ENCODE data around the gene KRT16.
"Not testable (repeated sequence)": the region's sequence is repeated elsewhere in the genome, so short reads cannot be mapped to it uniquely, and the experiment has no call there.

KRT16 gene

DNA sequence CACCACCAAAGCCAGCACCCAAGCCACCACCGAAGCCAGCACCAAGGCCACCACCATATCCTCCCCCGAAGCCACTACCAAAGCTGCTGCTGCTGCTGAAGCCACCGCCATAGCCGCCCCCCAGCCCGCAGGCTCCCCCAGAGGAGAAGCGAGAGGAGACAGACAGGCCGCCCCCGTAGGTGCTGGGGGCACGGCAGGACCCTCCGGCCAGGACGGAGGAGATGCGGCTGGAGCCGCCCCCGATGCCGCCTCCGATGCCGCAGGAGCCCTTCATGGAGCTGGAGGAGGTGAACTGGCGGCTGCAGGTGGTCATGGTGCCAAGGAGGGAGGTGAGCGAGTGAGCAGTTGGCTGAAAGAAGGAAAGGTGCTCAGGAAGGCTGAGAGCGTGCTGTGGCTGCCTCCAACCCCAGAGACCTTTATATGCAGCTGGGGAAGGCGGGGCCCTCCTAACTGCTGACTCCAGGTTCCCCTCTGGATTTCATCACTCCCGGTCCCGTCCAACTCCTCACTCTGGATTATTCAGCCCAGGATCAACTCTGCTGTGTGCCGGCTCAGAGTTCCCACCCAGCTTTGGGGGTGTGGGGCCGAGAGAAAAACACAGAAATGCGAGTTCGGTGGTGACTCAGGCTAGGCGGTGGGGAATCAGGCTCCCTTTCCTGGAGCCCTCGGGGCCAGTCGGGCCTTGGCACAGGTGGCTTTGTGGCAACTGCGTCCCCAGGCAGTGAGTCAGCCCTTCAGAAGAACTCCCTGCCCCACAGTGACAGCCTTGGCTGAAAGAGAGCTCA, at the start of gene KRT16:
Gene KRT16 (minus strand): TSS at position 392 of the 785 bp plus-strand sequence. CDS start 79 bp downstream, at position 313.
- DNase-seq = not testable (repeated sequence)

DNA sequence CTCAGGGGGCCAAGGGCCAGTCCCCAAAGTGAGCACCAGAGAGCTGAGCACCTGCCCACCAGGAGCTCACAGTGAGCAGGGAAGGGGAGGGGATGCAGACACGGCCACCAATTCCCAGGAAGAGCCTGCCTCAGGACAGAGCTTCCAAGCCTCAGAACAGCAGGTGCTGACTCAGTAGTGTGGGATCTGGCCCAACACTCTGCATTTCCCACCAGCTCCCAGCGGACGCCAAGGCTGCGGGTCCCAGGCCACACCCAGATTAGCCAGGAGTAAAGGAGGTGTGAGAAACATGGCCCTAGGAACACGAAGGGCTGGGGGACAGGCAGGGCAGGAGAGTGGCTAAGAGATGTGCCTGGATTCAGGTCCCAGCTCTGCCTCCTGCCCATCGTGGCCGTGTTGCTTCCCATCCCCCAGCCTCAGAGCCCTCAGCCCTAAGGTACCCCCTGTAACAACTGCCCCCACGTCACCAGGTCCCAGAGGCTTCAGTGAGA, 47.7 kb upstream of the KRT16 start:
- no peak for DNase-seq

DNA sequence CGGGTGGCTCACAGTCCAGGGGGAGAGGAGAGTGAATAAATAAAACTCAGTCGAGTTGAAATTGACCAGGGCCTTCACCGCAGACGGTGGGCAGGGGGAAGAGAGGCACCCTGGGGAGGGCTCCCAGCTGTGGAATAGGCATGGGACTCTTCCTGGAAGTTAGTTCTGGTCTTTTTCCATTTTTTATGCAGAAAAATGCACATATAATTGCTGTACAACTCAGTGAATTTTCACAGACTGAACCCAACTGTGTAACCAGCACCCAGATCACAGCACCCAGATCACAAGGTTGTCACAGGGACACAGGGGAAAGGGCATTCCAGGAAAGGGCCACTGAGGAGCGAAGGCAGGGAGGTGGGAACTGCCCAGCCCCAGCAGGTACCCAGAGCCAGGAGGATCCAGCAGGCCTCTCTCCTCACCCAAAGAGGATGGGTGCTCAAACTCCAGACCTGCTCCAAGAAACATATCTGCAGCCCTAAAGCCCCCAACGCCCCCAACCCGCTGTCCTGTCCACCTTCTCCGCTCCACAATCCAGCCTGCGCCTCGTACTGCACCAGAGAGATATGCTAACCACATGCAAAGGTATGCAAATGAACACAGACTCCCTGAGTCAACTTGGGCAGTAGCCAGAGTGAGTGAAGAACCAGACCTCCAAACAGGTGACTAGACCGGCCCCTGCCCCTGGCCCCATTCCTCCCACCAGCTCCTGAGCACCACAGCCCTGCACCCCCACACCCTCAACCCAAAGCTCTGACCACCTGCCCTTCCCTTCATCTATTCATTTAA, 47.1 kb upstream of the KRT16 start:
- DNase-seq = no peak

DNA sequence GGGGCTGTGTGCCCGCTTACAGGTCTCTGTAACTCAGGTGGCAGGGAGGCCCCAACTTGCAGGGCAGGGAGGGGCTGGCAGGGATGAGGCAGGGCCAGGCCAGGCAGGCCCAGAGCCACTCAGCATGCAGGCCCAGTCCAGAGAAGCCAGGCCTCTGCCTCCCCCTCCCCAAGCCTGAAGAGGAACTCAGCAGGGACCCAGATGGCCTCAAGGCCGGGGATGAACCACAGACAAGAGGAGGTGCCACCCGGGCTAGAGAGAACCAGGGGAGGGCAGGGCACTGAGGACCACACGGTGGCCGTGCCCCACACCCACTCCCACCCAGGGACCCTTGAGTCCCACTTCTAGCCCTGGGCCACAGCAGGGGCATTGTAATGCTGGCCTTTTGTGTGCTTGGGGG, 46.3 kb upstream of the KRT16 start:
- DNase-seq = peak; percentile 35

DNA sequence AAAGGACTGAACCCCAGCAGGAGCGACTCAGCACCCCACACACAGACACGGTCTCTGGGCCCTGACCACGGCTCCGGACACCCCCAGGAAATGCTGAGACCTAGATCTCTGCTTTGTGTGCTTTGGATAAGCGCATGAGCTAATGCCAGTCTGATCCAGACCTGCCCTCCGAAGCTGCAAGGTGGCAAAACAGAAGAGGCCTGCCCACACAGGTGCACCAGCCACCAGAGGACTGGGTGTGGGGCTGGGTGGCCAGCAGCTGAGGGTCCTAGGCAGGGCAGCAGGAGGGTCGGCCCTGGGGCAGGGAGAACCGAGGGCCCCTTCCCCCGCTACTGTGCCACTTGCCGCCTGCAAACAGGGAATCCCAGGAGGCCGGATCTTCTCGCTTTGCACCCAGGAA, 45.4 kb upstream of the KRT16 start:
- no peak for DNase-seq

DNA sequence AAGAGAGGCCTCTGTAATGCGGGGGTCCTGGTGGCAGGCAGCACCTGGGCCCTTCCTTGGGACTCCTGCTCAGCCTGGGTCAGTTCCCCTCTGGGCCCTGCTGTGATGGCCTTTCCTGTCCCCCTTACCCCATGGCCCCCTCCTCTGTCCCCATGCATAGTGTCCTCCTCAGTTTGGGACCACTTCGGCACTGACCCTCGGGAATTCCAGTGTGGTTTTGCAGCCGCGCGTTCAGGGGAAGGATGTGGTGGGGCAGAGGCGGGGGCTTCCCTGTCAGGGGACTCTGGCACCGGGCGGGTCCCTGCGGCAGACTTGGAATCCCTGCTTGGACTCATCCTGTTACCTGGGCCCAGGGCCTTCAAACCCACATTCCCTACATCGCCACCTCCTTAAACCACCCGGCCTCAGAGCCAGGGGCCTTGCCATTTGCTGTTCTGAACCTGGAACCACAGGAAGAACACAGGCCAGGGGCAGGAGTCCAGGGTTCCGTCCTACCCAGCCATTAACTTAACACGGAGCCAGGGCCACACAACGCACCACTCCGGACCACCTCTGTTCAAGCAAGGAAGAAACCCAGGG, 44.7 kb upstream of the KRT16 start:
- no peak for DNase-seq

DNA sequence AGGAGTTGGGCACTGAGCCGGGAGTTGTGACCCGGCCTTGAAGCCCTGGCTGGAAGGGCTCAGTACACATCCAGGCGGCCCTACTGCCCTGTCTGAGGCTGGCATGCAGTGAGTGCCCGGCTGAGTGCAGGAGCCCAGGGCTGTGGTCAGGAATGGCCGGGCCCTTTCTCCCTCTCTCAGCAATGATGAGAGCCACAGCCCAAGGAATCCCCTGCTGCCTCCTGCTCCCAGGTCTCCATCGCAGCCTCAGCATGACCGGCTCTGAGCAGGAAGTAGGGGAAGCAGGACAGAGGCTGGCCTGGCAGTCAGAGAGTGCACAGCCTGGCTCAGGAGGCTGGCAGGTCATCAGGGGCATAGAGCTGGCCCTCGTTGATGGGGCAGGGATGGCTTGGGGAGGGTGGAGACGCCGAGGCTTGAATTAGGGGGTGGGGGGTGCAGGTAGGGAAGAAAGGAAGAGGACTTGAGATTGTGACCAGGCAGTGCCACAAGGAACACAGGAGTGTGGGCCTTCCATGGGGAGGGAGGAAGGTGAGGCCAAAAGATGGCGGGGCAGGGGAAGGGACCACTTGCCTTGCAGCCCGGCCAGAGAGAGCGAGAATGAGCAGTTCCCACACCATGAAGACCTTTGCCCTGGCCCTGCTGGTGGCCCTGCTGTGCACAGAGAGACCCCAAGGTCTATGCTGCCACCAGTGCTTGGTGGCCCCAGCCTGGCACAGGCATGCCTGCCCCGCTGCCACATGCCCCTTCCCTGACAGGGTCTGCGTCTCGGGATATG, 43.9 kb upstream of the KRT16 start:
- no peak for DNase-seq

DNA sequence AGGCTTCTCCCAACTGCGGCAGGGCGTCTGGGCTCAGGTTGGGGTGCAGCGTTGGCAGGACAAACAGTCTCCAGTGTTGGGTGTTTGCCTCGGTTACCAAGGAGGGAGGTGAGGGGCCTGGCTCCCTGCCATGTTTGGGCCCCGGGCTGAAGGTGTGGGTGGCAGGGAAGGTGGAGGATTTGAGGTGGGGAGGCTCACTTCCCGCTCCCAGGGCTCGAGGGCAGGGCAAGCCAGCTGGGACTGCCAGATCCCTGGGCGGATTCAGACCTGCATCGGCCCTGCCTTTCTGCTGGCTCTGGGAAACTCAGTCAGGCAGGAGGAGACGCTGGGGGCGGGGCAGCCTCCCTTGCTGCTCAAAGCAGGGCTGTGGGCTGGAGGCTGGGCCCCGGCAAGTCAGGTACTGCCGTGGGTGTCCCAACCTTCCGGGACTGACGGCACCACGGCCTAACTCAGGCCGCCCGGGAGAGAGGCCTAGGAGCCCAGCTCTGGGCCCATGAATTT, 43.1 kb upstream of the KRT16 start:
- no peak for DNase-seq

DNA sequence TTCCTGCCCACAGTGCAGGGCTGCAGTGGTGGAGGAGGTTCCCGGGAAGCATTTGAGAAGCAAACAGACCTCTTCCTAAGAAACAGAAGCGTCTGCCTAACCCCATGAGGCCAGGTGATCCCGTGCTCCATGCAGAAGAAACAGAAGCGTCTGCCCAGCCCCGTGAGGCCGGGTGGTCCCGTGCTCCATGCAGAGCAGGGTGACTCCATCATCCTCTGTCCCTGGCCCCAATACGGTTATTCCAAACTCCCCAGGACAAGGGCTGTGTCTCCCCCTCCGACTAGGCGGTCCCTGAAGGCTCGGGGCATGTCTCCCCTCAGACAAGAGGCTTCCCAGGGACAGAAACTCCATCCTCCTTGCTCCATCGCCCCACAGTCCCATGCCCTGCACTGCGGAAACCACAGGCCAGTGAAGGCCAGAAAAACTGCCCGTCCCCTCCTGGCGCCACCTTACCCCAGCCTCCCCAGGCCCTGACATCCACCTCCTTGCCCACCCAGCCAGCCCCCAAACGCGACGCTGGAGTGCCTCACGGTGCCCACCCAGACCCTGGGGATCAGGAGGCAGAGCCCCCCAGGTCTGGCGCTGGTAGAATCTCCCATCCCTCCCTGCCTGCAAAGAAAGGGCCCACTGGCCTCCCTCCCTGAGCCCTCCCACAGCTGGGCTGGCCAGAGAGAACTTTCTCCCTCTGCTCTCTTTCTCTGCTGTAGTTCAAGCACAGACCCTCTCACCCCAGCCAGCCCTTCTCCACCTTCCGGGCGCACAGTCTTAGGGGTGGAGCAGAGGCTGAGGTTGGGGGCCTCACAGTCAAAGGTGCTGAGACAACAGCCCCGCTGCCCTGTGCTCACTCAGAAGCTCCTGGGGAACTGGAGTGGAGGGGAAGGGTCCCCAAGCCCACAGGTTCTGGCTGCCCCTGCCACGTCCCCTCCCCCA, 42.4 kb upstream of the KRT16 start:
- no peak for DNase-seq

DNA sequence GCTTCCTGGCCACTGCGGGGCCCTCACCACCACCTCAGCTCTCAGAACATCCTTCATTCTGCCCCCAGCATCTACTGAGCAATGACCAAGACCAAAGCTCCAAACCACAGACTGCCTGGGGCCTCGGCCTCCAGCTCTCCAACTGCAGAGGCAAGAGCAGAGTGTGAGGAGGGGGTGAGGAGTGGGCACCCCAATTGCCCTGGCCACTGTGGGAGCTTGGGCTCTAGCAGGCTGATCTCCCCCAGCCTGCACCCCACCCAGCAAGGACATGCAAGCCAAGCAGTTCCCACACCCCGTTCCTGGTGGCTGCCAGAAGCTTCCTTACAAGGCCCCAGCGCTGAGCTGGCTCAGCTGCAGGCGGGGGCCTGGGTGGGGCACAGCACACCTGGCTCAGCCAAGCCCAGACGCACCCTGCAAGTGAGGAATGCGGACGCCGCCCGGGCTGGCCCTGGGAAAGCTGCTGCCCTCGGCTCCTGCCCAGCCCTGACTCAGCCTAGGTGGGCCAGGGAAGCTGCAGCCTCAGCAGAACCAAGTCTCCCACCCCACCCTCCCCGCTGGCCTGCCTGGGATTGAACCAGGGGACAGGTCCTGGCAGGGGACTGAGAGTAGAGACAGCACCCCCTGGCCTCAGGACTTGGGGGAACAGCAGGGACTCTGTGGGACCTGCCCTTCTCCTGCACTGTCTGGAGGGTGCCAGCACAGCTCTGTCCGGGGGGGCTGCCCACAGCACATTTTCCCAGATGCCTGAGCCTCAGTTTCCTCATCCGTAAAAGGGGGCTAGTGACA, 41.5 kb upstream of the KRT16 start:
- DNase-seq = no peak

DNA sequence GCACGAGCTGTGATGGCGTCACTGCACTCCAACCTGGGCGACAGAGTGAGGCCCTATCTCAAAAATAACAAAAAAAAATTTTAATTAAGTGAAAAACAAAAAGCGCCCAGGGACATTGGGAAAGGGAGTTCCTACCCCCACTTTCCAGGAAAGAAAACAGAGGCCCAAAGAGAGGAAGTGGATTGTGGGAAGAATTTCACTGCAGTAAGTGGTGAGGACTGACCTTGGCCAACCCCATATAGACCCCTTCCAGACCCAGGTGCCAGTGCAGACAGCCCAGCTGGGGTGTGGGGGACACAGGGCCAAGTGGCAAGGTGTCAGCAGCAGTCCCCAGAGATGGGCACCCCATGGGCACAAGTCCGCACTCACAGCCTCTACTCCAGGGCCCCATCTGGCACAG, 40.9 kb upstream of the KRT16 start:
- DNase-seq = no peak

DNA sequence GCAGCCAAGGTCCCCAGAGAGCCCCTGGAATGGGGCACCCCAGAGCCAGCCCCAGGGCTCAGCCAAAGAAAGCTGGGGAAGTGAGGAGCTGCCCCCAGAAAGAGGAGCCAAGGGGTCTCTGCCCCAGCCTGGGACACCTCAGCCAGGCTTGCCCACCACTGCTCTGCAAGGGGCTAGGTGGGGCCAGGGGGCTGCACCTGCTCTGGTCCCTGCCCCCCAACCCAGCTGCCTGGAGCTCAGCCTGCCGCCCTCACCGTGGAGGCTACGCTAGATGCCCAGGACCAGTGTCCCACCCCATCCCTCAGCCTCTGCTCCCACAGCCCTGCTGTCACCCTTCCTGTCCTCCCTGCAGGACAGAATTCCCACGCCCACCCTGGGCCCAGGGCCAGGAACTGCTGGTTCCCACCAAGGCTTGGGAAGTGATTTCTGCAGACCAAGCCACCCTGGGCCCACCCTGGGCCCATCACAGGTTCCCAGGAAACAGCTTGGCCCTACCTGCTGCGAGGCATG, 39.9 kb upstream of the KRT16 start:
- no peak for DNase-seq

DNA sequence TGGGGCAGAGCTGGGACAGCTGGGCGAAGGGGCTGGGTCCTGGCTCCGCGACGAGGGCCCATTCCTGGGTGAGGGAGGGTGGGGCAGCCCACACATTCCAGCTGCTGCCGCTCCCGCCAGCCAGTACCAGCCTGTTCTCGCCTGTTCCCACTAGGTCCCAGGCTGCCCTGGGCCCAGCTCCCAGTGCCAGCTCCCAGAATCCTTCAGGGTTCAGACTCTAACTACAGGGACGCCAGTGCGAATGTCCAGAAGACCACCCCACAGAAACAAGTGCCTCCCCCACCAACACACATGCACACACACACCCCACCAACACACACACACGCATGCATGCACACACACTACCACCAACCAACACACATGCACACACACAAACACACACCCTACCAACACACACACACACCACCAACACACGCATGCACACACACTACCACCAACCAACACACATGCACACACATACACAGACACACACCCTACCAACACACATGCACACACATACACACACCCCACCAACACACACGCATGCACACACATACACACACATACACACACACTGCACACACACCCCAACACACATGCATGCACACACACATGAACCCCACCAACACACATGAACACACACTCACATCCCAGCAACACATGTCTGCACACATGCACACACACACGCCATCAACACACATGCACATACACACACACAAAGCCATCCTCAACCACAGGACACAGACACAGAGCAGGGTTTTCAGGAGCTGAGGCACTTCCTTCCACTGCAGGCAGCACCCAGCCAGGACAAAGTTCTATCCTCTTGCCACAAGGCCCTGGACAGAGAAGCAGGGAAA, 39.3 kb upstream of the KRT16 start:
- no peak for DNase-seq

DNA sequence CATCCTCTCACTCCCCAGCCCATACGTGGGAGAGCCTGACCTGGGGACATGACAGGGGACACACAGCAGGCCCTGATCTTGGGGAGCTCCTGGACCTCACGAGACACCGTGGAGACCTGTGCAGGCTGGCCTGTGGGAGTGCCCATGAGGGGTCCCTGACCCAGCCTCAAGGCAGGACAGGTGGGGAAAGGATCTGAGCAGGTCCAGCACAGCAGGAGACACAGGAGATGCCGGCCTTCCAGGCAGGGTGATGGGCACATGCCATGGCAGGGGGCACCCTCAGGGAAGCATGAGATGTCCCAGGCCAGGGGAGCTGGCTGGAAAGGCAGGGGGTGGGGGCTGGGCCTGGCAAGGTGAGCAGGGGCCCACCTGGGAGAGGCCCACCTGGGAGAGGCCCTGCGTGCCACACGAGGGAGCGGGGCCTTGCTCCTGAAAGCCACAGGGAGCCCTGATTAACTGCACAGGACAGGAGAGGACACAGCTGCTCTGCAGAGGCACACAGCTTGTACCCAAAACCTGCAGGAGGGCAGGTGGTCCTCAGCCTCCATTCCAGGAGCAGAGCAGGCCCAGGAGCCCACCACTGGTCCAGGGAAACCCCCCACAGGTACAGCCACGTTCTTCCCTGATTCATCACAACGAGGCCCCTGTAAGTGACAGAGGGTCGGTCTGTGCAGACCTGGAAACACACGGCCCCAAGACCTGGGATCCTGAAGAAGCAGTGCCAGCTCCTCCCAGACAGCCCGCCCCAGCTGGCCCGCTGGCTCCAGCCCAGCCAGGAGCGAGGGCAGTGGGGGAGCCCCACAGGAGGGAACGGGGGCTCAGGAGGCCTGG, 38.4 kb upstream of the KRT16 start:
- DNase-seq = no peak

DNA sequence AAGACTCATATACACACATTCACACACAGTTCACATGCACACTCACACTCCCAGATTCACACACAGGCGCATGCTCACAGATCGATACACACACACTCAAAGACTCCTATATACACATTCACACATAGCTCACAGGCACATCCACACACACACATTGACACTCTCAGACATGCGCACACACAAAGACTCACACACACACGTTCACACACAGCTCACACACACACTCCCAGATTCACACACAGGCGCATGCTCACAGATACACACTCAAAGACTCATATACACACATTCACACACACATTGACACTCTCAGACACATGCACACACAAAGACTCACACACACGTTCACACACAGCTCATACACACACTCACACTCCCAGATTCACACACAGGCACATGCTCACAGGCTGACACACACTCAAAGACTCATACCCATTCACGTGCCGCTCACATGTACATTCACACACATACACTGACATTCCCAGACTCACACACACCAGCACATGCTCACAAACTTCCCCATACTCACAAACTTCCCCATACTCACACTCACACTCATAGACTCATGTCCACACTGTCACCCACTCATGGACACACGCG, 37.5 kb upstream of the KRT16 start:
- DNase-seq = no peak

DNA sequence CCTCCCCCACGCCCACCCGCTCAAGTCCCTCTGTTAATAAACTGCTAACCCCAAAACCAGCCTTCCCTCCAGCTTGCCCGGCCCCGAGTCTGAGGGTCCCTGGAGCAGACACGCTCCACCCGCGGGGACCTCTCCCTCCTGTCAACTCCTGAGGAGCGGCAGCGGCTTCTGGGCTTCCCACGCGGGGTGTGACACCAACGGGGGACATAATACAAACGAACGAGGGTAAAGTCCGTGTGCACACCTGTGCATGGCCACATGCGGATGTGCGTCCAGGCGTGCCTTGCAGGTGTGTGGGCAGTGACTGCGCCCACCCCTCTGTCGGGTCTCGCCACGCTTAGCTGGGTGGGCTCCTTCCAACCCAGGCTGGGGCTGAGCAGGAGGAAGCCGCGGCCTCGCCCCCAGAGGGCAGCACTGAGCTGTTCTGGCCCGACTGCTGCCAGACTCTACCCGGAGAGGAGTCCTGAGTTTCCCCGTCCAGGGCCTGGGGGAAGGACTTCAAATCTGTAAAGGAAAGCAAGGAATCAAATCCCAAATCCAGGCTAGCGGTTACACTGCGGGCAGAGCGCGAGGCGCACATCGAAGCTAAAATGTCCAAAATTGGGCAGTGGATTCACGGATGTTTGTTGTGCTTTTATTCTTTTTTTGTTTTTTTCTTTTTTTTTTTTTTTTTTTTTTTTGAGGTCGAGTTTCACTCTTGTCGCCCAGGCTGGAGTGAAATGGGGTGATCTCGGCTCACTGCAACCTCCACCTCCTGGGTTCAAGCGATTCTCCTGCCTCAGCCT, 36.0 kb upstream of the KRT16 start:
- peak; percentile 73 for DNase-seq

DNA sequence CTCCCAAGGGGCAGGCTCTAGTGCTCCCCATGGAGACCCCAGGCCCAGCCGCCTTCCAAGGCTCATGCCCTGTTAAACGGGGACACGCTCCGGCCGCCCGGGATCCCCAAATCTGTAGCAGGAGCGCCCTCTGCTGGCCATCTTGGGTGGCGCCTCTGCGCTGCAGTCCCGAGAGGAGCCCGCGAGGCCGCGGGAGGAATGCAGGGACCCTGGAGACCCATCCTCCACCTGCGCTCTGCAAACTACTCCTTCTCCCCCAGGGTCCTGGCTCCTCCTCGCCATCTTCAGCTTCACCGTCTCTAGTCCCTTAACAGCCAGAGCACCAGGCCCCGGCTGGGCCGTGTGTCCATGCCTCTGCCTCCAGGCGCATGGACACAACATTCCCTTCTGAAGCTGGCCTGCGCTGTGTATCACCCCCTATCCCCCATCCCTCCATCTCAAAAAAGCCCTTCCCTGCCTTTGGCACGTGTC, 35.4 kb upstream of the KRT16 start:
- peak; percentile 72 for DNase-seq

All from GDM1 (cell line).